ENCODE results near the gene GAPDH.
"Not testable (repeated sequence)": the region's sequence is repeated elsewhere in the genome, so short reads cannot be mapped to it uniquely, and the experiment has no call there.

GAPDH gene

DNA sequence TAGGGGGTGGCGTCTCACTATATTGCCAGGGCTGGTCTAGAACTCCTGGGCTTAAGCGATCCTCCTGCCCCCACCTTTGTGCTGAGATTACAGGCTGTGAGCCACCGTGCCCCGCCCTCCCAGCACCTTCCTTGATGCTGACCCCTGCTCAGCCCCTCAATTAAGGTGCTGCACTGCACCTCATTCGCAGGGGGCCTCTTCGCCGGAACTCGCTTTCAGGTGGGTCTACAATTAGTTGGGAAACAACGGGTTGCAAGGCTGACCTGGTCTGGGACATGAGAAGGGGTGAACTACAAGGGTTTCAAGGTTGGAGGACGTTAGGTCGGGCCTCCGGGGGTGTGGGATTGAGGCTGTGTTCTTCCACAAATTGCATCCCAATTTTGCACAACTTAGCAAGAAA is 35.0 kb downstream of the GAPDH start:
- no peak for DNase-seq

DNA sequence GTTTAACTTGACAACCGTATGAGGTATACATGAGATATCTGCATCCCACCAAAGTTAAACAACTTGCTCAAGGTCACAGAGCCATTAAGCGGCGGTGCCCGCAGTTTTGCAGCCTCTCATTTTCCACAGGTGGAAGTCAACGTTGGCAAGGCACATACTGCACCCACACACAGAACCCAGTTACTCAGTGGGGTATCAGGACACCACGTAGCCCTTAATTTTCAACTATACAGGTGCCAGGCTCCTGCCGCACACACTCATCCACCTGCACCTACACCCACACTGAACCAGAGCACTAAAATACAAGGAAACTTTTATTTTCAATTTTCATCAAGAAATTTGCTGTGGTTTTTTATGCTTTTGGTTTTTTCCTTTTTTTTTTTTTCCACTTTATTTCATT is 35.5 kb downstream of the GAPDH start:
- DNase-seq: no peak

DNA sequence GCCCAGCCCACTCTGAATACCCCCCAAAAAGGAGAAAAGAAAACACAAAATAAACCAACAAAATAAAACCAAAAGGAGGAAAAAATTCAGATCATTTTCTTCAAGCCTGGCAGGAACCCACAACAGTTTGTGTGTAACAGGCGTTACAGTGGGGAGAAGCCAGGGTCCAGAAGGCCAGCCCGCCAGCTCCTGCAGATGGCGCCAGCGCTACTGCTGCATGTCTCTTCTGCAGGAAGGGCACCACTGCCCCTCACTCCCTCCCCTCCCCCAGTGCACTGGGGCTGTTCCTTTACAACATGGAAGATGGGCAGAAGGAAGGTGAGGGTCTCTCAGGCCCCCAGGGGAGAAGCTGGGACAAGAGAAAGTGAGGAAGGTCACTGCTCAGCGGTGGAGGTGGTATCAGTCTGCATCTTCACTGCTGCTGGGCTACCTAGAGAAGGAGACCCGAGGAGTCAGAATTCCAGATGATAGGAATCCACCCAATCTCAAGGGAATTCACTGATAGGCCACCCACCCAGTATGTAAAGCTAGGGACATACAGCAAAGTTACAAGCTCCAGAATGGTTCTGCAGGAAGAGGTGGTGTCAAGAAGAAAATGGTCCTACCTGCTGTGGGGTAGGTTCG is 36.1 kb downstream of the GAPDH start:
- no peak for DNase-seq

DNA sequence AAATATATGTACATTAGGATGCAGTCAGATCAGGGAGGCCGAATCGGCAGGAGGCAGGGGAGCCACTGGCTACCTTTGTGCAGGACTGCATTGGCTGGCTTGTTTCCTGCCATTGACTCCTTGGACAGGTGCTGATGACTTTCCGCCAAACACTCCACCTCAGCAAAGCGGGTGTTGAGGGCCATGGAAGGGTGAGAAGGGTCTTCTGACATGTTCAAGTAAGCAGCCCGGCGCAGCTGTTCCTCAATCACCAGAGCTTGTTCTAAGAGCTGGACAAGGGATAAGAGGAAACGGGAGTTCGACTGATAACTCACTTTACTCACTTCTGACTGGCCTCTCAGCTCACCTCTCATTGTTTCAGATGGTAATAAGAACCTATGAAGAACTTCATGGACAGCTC is 38.7 kb downstream of the GAPDH start:
- DNase-seq: no peak

DNA sequence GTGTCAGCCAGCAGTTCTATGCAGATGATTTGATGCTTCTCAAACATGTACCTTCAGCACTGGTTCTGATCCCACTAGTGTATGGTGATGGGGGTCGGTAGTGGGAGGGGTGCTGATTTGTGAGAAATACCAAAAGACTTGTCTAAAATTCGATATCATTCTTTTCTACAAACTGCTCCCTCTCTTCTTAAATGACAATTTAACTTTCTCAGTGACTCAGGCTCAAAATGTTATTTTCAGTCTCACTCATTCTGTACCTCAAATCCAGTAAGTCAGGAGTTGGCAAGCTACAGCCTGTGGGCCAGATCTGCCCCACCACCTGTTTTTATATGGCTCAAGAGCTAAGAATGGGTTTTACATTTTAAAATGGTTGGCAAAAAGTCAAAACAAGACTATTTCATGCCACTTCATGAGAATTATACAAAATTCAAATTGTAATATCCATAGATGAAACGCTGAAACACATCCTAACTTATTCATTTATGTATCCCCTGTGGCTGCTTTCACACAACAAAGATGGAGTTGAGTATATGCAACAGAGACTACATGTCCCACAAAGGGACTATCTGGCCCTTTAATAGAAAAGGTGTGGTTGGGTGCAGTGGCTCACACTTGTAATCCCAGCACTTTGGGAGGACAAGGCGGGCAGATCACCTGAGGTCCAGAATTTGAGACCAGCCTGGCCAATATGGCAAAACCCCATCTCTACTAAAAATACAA is 40.4 kb downstream of the GAPDH start:
- no peak for DNase-seq

DNA sequence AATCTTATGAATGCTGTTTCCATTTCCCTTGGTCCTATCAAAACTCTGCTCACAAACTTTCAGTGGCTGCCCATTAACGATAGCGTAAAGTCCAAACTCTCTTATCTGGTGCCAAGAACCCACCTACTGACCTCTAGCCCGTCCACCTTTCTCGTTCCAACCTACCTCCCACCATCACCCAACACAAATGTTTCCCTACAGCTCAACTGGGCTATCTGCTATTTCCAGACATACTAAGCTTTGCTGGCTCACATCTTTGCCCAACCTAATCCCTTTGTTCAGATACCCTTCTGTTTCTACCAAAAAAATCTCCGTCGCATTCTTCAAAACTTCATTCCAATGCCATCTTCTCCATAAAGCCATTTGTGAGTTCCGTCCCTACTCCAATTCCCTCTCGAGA is 41.3 kb downstream of the GAPDH start:
- no peak for DNase-seq

DNA sequence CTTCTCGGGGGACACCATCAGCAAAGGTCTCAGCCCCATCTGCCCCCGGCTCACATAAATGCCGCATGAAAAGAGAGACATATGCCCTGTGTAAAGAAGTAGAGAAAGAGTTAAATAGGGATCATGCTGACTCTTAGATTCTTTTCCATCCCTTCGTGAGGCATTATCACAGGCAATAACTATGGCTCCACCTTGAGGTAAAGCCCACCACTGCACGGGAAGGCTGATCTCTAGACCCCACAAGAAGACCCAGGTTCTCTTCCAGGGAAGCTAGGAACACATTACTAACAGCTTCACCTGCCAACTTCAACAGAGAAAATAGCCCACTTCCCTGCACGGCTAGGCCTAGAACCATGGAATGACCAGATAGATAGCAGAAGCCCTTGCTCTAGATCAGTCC is 47.9 kb downstream of the GAPDH start:
- DNase-seq: no peak

DNA sequence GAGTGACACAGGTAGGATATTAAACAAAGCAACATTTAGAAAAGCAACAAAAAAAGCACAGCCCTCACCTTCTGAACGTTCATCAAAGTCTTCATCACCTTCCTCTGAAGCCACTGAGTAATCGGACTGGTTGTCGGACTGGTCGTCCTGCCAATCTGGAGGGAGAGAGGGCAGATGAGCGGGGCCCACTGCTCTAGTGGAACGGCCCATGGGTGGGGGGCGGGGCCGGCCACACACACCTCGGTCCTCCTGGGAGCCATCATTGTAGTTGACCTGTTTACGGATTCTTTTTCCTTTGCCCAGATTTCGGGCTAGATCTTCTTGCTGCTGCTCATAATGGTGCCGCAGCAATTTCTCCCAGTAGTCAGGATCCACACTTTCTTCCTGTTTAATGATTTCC is 48.6 kb downstream of the GAPDH start:
- DNase-seq: no peak

DNA sequence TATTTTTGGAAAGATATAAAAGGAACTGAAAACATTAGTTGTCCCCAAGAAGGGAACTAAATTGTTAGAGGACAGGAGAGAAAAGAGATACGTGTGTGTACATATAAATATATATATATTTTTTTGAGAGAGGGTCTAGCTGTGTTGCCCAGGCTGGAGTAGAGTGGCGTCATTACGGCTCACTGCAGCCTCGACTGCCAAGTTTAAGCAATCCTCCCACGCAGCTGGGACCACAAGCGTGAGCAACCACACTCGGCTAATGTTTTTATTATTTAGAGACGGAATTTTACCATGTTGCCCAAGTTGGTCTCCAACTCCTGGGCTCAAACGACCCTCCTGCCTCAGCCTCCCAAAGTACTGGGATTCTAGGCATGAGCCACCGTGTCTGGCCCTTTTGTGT is 50.0 kb downstream of the GAPDH start:
- DNase-seq: no peak

DNA sequence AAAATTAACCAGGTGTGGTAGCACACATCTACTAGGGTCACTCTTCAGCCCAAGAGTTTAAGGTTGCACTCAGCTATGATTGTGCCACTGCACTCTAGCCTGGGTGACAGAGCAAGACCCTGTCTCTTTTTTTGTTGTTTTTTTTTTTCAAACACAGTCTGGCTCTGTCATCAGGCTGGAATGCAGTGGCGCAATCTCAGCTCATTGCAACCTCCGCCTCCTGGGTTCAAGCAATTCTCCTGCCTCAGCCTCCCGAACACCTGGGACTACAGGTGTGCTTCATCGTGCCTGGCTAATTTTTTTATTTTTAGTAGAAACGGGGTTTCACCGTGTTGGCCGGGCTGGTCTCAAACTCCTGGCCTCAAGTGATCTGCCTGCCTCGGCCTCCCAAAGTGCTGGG is 52.3 kb downstream of the GAPDH start:
- DNase-seq: not testable (repeated sequence)

Measured in T1000 (cell line).